Mesendoderm (in vitro differentiated cells): ENCODE measurements around the gene DNTT.

ENCODE experiments used
- DNase-seq: peaks from one replicate; pipeline ENCODE4 v3.0.0; 2013
- H2AK5ac ChIP-seq: 2 replicates; pipeline ENCODE4 v1.6.1; 2013; ENCODE audit warnings: low read length, inconsistent platforms
- H2BK120ac ChIP-seq: 2 replicates; pipeline ENCODE4 v1.6.1; 2013; ENCODE audit warnings: low read depth, mild to moderate bottlenecking, low read length, moderate library complexity, mixed read lengths
- H2BK15ac ChIP-seq: replicated peaks from 2 replicates; pipeline ENCODE4 v1.6.1; 2013; ENCODE audit warnings: low read depth, mild to moderate bottlenecking, moderate library complexity
- H2BK5ac ChIP-seq: 2 replicates; pipeline ENCODE4 v1.6.1; 2013; ENCODE audit warnings: low read length, inconsistent platforms
- H3K18ac ChIP-seq: 2 replicates; pipeline ENCODE4 v1.6.1; 2013; ENCODE audit warnings: mild to moderate bottlenecking, low read length, mixed read lengths
- H3K23ac ChIP-seq: one replicate; pipeline ENCODE4 v1.6.1; 2013; ENCODE audit warnings: low read length
- H3K27ac ChIP-seq: 2 replicates; pipeline ENCODE4 v1.5.1; 2013; ENCODE audit warnings: low read depth, mild to moderate bottlenecking, inconsistent platforms, low read length, moderate library complexity
- H3K27me3 ChIP-seq: 2 replicates; pipeline ENCODE4 v1.6.1; 2013; ENCODE audit warnings: low read length, control low read depth, mild to moderate bottlenecking, inconsistent platforms; ENCODE audit not compliant: insufficient read depth, poor library complexity
- H3K36me3 ChIP-seq: 2 replicates; pipeline ENCODE4 v1.6.1; 2013; ENCODE audit warnings: low read length, inconsistent platforms; ENCODE audit not compliant: control insufficient read depth, insufficient read depth
- H3K4ac ChIP-seq: one replicate; pipeline ENCODE4 v1.6.1; 2013; ENCODE audit warnings: low read depth, mild to moderate bottlenecking, low read length, moderate library complexity
- H3K4me1 ChIP-seq: 2 replicates; pipeline ENCODE4 v1.6.1; 2013; ENCODE audit warnings: low read depth, low read length, inconsistent platforms; ENCODE audit not compliant: control insufficient read depth
- H3K4me2 ChIP-seq: 2 replicates; pipeline ENCODE4 v1.6.1; 2013; ENCODE audit warnings: low read length
- H3K4me3 ChIP-seq: 2 replicates; pipeline ENCODE4 v1.5.1; 2013; ENCODE audit warnings: mild to moderate bottlenecking, low read length
- H3K56ac ChIP-seq: one replicate; pipeline ENCODE4 v1.6.1; 2013; ENCODE audit warnings: low read length
- H3K79me1 ChIP-seq: 2 replicates; pipeline ENCODE4 v1.6.1; 2013; ENCODE audit warnings: low read length, inconsistent platforms
- H3K79me2 ChIP-seq: 2 replicates; pipeline ENCODE4 v1.6.1; 2013; ENCODE audit warnings: mild to moderate bottlenecking, low read length; ENCODE audit not compliant: control insufficient read depth, insufficient read depth
- H3K9ac ChIP-seq: 2 replicates; pipeline ENCODE4 v1.6.1; 2013; ENCODE audit warnings: low read length, inconsistent platforms
- H4K5ac ChIP-seq: one replicate; pipeline ENCODE4 v1.6.1; 2013; ENCODE audit warnings: low read length
- H4K8ac ChIP-seq: one replicate; pipeline ENCODE4 v1.6.1; 2013; ENCODE audit warnings: low read depth, mild to moderate bottlenecking, control low read depth, low read length, moderate library complexity
- WGBS: extraction: QIAGEN DNeasy Blood & Tissue Kit; methylation state at CpG from one replicate; pipeline ENCODE4 v1.1.7; 2013; ENCODE audit warnings: low lambda C conversion rate, missing lambda C conversion rate; ENCODE audit not compliant: insufficient coverage; ENCODE audit errors: extremely low coverage; 5-methylcytosine and 5-hydroxymethylcytosine counted together

DNTT gene

DNA sequence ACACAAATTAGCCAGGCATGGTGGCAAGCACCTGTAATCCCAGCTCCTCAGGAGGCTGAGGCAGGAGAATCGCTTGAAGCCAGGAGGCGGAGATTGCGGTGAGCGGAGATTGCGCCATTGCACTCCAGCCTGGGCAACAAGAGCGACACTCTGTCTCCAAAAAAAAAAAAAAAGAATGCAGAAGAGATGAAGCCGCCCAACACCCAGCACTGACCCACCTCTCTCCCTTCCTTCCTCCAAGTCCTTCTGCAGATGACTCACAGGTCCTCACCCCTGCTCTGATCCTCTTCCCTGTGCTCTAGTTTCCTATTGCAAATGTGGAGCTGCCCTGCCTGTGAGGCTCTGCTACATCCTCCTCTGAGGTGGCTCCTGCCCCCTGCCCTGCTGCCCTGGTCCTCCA is 76.6 kb downstream of the DNTT start:
- H3K79me1 ChIP-seq, result no peaks in the 10 kb centered on the region
- H2BK15ac ChIP-seq, result no peak overlapping the region
- no peaks in the 10 kb centered on the region for H3K4me1 ChIP-seq
- H3K23ac ChIP-seq, result no peak overlapping the region
- DNase-seq, result no peak
- no peak overlapping the region for H4K5ac ChIP-seq
- H3K56ac ChIP-seq, result no peak overlapping the region
- WGBS, result no CpG with 5 or more reads among the region's 7 CpGs
- no peak overlapping the region for H3K9ac ChIP-seq
- no peak overlapping the region for H3K18ac ChIP-seq
- no peaks in the 10 kb centered on the region for H3K79me2 ChIP-seq
- H4K8ac ChIP-seq, result no peak overlapping the region
- no peak overlapping the region for H3K4ac ChIP-seq
- no peak overlapping the region for H3K27ac ChIP-seq
- no peak overlapping the region for H2AK5ac ChIP-seq
- no peak overlapping the region for H2BK120ac ChIP-seq
- no peaks in the 10 kb centered on the region for H3K36me3 ChIP-seq
- no peak overlapping the region for H3K4me2 ChIP-seq
- H2BK5ac ChIP-seq, result no peak overlapping the region
- no peaks in the 10 kb centered on the region for H3K27me3 ChIP-seq
- no peak overlapping the region for H3K4me3 ChIP-seq

- whole genome bisulfite sequencing, result no CpG with 5 or more reads among the region's 25 CpGs
- no peaks in the 10 kb centered on the region for H3K79me2 ChIP-seq
- H3K79me1 ChIP-seq, result no peaks in the 10 kb centered on the region
- H3K27ac ChIP-seq, result no peak overlapping the region
- no peak overlapping the region for H3K23ac ChIP-seq
- no peak overlapping the region for H3K56ac ChIP-seq
- no peak for DNase-seq
- H3K36me3 ChIP-seq, result no peaks in the 10 kb centered on the region
- H3K9ac ChIP-seq, result no peak overlapping the region
- no peak overlapping the region for H2BK120ac ChIP-seq
- no peak overlapping the region for H3K18ac ChIP-seq
- H2BK5ac ChIP-seq, result no peak overlapping the region
- H3K4ac ChIP-seq, result no peak overlapping the region
- H2BK15ac ChIP-seq, result no peak overlapping the region
- H3K4me3 ChIP-seq, result no peak overlapping the region
- no peak overlapping the region for H4K5ac ChIP-seq
- no peak overlapping the region for H3K4me2 ChIP-seq
- H3K4me1 ChIP-seq, result no peaks in the 10 kb centered on the region
- no peak overlapping the region for H2AK5ac ChIP-seq
- no peaks in the 10 kb centered on the region for H3K27me3 ChIP-seq
- H4K8ac ChIP-seq, result no peak overlapping the region
Observed at GRCh38 chr10:96384506-96384905, 80.3 kb downstream of the DNTT start.

- Histone ChIP-seq H3K4me2 (no peak overlapping the region), H3K4me3 (no peak overlapping the region), H3K27me3 (no peaks in the 10 kb centered on the region), H4K5ac (no peak overlapping the region), H3K18ac (no peak overlapping the region), H3K56ac (no peak overlapping the region), H2BK5ac (no peak overlapping the region), H3K27ac (no peak overlapping the region), H4K8ac (no peak overlapping the region), H3K23ac (no peak overlapping the region), H2AK5ac (no peak overlapping the region), H3K9ac (no peak overlapping the region), H3K79me1 (no peaks in the 10 kb centered on the region), H3K79me2 (no peaks in the 10 kb centered on the region), H2BK120ac (no peak overlapping the region), H2BK15ac (no peak overlapping the region), H3K4me1 (no peaks in the 10 kb centered on the region), H3K36me3 (no peaks in the 10 kb centered on the region), H3K4ac (no peak overlapping the region)
- peak; percentile 42 for DNase-seq
- WGBS, result no CpG with 5 or more reads among the region's 2 CpGs
Observed at GRCh38 chr10:96387161-96387560, 82.9 kb downstream of the DNTT start.

GRCh38 chr10:96387601-96388000 is 83.4 kb downstream of the DNTT start:
- Histone ChIP-seq H3K79me2 (no peaks in the 10 kb centered on the region), H3K27ac (no peak overlapping the region), H3K18ac (no peak overlapping the region), H2AK5ac (no peak overlapping the region), H3K56ac (no peak overlapping the region), H3K4me2 (no peak overlapping the region), H2BK5ac (no peak overlapping the region), H2BK15ac (no peak overlapping the region), H4K5ac (no peak overlapping the region), H3K36me3 (no peaks in the 10 kb centered on the region), H3K27me3 (no peaks in the 10 kb centered on the region), H3K79me1 (no peaks in the 10 kb centered on the region), H3K4ac (no peak overlapping the region), H3K9ac (no peak overlapping the region), H3K23ac (no peak overlapping the region), H4K8ac (no peak overlapping the region), H3K4me1 (no peaks in the 10 kb centered on the region), H3K4me3 (no peak overlapping the region), H2BK120ac (no peak overlapping the region)
- no peak for DNase-seq
- WGBS, result no CpG with 5 or more reads among the region's 7 CpGs
